HG03520 (cell line): ENCODE results near the gene NAT8L.

Source experiments
- ATAC-seq: cut with Tn5 transposase; IDR thresholded peaks from one replicate; pipeline ENCODE4 v1.9.1; 2021; ENCODE audit warnings: mild to moderate bottlenecking, moderate library complexity; ENCODE audit not compliant: unreplicated experiment

NAT8L gene

DNA sequence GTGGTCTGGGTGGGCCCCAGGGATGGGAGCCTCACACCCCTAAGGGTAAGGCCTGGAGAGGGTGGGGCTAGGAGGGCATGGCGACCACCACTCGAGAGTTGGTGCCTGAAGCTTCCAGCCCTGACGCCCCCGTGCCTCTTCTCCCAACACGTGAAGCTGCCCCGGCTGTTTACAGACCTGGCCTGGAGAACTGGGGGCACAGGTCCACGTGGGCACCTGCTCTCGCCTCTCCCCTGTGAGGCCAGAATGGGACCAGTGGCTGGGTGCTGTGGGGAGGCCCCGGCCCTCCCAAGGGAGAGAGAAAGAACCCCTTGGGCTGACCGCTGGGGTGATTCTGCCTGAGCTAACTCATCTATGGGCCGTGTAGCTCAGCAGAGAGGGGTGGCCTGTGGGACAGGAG, 15.5 kb downstream of the NAT8L start:
- no peak for ATAC-seq

DNA sequence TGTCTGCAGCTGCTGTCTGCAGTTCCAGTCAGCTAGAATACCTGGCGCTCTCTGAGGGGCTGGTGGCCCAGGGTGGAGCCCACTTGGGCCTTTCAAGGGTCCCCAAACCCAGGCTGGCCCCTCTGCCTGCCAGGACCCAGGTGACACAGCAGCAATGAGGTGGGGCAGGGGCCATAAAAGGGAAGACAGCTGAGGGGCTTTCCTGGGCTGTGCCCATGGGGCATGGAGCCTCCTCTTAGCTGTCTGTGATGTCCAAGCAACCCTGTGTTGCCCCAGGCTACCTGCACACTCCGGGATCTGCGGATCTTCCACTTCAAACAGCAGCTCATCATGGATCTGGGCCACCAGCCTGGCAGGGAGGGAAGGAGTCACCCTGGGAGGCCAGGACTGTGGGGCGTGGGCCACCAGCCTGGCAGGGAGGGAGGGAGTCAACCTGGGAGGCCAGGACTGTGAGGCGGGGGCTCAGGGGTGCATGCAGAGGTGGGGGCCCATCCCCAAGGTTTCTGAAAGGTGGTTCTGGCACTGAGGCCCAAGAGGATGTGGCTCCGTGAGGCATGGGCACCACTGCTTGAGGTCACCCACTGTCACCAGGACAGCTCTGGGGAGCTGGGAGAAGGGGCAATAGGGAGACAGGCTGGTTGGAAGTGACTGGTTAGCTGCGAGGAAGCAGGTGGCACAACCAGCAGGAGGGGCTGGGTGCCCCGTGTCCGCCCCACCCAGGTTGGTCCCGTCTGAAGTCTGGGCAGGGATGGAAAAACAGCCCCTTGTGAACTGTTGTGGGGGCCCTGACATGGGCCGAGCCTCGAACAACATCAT, 16.3 kb downstream of the NAT8L start:
- no peak for ATAC-seq

DNA sequence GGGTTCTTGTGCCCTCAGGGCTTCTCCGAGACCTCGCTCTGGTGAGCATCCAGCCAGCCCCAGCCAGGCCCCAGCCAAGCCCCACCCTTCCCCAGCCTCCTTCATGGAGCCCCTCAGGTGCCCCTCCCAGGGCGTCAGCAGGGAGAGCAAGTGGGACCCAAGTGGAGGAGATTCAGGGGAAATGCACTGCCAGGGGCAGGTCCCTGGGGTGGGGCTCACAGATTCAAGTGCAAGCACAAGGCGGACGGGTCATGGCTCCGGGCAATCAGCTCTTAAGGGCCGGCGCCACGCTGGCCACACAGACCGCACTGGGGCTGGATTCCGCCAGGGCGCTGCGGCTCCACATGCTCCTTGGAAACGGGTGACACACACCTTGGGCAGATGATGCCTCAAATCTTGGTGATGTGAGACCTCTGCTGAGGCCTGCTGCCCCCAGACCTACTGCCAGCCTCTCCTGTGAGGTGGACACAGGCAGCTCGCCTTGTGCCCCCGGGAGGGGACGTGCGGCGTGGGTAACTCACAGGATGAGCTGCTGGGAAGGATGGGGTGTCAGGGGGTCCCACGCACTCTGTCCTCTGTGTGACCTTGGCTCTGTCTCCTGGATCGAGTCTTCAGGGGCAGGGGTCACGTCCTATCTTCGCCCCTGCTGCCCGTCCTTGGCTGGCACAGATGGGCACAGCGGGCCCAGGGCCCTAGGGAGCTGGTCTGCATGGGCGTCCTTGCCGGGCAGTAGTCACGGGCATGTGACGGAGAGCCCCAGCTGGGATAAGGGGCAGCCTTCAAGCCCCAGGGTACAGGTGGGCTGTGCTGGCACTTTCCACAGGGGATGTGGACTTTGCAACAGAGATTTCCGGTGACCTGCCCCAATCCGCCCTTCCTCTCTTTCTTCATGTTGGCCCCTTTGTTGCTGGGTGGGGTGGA, 17.1 kb downstream of the NAT8L start:
- ATAC-seq = no peak

DNA sequence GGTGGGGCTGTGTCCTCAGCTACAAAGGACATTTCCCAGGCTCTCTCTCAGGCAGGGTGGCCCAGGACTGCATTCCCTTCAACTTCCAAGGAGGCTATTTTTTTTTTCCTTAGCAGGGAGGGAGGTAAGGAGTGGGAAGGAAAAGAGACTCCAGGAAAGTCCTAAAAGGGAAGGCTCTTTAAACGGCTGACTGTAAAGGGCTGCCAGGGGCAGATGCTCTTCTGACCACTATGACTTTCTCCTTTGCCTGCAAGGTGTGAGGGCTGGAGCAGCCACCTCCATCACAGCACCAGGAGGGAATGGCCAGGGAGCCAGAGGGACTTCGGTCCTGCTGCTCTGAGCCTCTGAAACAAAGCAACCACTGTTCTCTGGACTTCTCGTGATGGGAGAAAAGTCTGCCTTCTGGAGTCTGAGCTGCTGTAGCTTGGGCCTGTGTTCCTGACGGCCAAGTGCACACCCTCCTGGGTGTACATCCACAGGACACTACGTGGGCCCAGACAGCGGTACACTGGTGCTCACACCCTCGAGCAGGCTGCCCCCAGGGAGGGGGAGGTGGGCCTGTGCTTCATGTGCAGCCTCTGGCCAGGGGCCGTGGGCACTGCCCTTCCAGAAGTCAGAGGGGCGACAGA, 17.9 kb downstream of the NAT8L start:
- no peak for ATAC-seq

DNA sequence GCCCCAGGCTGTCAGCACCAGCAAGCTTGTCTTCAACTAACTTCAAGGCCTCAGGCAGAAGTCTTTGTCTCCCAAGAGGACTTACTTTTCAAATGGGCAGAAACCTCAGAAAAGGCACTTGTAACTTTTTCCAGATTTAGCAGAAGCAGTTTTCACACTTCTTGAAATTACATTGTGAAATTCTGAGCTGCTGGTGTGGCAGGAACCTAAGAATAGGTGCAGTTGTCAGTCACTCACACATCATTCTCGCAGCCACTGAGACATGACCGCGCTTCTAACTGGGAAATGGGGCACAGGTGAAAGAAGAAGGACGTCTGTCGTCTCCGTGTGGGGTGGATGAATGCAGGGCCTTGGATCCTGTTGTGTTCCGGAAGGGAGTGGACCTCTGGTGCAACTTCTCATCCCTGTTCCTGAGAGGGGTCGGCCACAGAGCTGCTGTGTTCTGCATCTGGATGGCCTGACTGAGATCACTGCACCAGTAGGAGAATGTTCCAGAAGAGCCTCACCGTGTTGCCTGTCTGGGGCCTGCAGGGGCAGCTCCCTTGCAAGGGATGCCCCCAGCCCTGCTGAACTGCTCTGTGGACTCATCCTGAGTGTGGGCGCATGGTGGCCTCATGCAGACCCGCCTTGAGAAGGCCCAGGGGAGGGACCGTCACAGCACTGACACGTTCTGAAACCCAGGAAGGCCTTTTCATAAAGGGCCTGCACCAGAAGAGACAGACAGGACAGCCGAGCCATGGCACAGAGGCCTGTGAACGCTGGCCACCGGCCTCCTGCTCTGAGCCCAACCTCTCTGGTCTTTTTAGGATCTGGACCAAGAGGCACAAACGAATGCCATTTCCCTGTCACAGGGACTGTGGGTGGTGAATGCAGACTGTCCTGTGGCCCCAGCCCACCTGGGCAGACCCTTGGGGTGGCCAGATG, 18.7 kb downstream of the NAT8L start:
- no peak for ATAC-seq

DNA sequence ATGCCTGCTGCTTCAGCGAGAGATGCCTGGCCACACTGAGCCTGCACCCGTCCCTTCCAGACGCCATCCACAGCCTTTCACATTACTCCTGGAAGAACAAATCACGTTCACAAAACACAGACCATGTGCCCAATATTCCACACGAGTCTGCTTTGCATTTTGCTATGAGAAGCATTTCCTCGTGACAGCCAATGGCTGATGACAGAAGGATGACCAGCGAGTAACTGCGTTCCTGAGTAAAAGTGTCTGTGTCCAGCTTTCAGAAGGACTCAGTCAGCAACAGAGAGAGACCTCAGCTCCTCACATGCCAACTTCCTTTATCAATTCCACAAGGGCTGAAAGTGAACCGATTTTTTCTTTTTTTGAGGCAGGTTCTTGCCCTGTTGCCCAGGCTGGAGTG, 19.5 kb downstream of the NAT8L start:
- ATAC-seq = no peak

DNA sequence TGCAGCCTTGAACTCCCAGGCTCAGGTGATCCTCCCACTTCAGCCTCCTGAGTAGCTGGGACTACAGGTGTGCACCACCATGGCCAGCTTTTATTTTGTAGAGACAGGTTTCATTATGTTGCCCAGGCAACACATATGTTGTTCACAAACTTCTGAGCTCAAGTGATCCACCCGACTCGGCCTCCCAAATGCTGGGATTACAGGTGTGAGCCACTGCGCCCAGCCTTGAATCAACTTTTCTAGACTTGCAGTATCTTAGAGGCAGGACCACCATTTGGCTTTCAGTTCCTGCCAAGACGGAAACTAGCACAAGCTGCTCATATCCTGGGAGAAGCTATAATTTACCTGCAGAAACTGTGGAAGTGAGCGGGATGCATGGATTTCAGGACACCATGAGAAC, 19.9 kb downstream of the NAT8L start:
- no peak for ATAC-seq

DNA sequence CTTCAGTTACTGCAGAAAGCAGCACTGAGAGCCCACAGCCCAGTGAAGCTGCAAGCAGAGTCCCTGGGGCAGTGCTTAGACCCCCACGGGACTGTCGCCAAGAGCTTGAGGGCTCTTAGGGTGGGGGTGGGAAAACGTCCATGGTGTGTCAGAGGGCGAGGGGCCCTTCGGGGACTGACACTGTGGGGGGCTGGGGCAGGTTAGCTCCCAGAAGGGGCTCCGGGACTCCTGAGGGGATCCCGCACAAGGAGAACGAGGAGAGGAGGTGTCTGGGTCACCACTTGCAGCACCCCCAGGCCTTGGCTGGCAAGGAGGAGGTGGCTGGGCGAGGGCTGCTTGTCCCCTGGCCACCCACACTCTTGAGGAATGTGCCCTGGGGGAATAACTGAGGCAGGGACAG, 20.8 kb downstream of the NAT8L start:
- ATAC-seq = no peak

DNA sequence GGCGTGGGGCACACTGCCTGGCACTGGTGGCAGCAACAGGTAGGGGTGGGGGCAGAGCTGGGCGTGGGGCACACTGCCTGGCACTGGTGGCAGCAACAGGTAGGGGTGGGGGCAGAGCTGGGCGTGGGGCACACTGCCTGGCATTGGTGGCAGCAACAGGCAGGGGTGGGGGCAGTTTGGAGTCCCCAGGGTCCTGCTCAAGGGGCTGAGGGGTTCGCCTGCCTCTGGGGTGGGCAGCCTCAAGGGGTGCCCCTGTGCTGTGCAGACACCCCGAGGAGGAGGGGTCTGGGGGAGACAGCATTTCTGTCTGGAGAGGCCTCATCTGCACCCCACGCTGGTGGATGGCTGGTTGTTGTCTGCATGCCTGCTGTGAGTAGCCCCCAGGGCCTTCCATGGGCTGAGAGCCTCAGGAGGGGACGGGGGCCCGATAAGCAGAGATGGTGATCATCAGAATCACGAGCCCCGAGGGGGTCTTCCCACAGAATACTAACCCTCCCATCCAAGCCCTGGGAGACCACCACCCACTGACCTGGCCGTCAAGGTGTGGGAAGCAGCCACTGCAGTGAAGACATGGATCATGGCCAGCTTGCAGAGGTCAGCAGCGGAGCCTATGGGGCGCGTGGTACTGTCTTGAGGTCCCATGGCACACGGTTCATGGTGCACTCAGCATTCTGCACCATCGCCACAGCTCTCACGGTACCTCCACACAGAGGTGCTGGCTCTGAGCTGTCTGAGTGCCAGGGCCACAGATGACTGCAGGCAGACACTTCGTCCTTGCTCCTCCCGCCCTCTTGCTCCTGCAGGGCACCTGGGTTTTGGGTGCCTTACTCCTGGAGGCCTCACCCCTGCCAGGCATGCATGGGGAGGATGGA, 21.5 kb downstream of the NAT8L start:
- no peak for ATAC-seq

DNA sequence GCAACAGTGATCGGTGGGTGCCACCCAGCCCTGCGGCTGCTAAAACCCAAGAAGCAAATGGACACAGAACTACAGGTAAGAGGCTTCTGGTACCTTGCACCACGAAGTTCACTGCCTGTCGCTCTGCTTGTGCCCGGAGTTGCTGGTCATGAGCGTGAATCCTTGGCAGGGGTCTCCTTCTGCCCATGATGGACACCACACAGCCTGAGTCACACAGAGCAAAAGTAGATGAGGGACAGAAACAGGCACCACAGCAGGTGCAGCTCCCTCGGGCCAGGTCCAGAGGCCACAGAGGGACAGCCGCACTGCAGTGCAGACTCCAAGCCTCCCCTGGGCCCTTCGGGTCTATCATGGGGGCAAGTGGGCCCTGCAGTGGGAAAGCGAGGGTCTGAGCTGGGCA, 22.4 kb downstream of the NAT8L start:
- no peak for ATAC-seq

DNA sequence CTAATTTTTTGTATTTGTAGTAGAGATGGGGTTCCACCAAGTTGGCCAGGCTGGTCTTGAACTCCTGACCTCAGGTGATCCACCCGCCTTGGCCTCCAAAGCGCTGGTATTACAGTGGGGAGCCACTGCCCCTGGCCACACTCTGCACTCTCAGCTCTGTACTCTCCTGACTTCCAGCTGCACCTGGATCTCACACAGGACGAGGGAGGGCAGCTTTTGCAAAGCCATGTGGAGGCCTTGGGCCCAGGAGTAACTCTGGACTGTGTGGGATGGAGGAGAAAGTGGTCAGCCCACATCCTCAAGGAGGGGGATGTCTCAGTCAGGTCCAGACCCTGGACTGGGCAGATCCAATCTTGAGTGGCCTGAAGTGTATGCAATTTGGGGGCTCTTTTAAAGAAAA, 23.0 kb downstream of the NAT8L start:
- ATAC-seq = no peak

DNA sequence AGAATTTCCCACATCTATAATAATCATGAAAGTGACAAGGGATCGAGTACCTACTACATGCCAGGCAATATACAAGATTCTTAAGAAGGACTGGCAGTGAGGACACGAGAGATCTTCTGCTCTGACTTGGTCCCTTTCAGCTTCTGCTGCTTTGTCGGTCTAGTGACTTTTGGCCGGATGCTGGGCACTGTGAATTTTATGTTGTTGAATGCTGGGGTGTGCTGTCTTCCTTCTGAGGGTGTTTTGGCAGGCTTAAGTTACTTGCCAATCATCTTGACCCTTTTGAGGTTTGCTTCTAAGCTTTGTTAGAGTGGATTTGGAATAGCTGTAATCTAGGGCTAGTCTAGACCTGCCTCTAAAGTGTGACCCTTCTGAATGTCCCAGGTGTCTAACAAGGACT, 23.5 kb downstream of the NAT8L start:
- no peak for ATAC-seq

DNA sequence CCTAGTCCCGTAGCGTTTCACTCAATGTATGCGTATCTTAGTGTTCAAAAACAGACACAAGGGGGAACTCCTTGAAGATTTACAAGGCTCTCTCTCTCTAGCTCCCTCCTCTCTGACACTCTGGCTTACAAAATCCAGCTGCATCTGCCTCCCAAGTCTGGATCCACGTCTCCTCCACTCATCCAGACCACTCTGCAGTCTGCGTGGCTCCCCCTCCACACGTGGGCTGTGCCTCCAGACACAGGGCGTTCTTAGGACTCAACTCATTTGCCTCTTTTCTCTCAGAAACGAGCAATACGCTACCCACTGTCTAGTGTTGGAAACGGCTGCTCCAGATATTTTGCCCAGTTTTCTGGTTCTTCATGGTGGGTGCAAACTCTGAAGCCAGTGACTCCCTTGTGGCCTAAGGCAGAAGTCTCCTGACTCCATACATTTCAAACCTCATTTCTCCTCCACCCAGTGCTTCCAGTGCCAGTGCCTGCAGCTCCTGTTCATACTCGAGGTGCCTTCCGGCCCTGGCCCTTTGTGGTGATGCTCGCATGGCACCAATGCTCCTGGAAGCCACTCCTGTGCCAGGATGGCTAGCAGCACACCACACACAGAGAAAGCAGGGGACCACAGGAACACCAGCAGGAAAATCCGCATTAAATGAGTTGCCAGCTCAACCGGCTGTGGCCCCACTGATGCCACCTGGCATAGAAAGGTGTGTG, 24.1 kb downstream of the NAT8L start:
- no peak for ATAC-seq

DNA sequence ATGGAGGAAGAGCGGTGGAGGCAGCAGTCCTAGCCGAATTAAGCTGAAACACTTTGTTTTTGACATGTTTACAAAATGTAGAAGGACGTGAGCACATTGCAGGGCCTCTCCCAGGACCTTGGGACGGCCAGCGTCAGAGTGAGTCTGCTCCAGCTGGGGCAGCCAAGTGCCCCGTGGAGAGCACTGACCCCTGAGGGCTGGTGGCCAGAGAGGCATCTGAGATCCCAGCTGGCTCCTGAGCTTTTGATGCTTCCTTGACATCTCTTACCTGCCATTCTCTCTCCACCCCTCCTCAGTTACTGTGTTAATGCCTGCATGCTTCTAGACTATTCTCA, 24.7 kb downstream of the NAT8L start:
- ATAC-seq = no peak

DNA sequence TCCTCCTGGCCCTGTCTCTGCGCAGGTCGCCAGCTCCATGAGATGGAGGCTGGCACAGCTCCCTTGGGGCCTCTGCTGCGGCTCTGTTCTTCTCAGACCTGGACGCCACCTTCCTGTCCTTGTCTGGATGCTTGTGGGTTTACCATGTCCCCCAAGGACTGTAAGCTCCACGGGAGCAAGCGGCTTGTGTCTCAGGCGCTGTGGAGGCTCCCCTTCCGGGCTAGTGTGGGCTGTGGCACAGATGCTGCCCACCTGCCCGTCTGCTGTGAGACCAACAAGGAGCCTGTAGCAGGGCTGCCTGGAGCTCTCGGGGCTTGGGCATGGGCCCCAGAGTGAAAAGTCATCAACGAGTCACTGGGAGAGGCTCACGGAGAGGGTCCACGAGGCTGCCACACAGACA, 25.2 kb downstream of the NAT8L start:
- ATAC-seq = no peak

DNA sequence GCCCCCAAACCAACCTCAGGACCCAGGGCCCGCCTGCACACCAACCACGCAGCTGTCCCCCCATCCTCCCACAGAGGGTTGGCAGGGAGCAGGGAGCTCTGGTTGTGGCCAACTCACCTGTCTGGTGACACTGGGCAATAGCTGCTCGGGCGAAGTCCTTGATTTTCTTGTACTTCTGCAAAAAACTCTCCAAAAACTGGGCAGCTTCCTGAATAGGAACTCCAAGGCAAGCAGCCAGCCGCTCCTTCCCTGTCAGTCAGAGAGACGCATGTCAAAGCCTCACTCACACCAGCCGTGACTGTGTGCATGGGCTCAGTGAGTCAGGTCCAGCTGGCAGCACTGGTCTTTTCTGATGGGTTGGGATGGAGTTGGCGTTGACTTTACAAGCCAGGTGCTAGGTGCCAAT, 26.4 kb downstream of the NAT8L start:
- no peak for ATAC-seq

DNA sequence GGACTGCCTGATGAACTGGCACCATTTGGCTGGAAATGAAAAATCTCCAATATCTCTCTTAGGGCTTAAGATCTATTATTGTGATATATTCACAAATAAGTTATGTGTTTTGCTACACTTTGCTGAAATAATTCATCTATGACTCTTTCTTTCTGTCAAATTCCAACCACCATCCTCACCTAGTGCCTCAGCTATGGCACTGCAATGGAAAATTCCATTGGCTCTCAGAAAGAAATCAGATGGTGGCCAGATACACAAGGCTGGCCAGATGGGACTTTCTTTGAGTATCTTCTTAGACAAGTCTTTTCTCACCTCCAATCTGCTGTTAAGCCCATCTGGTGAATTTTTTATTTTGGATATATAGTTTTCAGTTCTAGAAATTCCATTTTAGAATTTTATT, 28.0 kb downstream of the NAT8L start:
- no peak for ATAC-seq

DNA sequence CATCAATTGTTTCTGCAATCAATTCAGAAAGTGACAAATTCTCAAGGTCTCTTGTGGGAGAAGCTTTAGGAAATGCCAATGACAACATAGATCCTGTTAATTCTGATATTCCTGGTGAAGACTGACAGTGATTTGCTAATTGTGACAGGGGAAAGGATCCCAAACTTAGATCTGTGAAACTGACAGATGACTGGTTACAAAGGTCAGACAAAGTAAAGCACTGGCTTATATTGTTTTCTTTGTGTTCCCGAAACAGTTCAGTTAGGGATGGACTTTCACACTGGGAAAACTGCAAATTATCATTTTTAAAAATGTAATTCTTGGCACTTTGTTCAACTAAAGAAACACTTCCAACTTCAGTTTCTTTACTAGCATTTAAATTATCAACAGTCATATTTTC, 30.1 kb downstream of the NAT8L start:
- no peak for ATAC-seq

DNA sequence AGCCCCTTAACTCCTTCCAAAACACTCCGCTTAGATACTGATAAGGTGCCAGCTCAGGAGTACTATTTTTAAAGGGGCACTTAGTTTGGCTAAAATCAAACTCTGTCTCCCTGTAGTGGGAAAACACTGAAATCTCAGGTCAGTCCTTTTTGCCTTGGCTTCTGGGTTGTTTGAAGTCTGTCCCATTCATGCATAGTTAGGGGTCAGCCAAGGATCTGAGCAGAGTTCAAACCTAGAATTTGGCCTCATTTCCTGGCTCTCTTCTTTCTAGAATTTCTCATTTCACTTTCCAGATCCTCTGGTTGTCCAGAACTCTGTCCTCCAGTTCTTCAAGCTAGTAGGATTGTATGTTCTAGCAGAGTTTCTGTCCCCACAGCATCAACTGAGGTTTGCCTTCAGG, 31.5 kb downstream of the NAT8L start:
- ATAC-seq = no peak
